Measurements from ENCODE around the gene POLR1D. TPM values are rescaled to one million over a fixed set of nuclear protein-coding genes. Genes with fewer than 3 reads are reported as not detected.

Gene POLR1D
- total RNA-seq, 1 experiment from 2014 or later, result 103 TPM

DNA sequence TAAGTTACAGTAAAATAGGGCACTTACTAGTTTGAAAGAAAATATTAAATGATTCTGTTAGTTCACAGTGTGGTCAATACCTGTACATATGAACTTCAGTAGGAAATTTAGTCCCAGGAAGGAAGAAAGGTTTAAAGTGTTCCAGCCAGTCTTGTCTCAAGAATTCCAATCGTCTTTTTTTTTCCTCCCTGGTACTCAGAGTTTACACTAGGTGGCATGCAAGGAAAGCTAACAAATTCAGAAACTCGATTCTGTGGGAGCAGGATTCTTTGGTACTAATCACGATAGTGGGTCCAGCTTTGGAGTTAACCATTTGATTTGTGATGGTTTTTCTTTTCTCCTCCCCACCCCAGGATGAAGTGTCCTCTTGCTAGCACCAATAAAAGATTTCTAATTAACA, 43.6 kb downstream of the POLR1D start:
- Histone ChIP-seq H3K36me3 (replicated peaks; ENCODE audit: control insufficient read depth, insufficient read depth, low read length) (no peaks in the 10 kb centered on the region), H3K4me3 (ENCODE audit: insufficient read depth, low read depth, low read length) (no peak overlapping the region), H3K27me3 (ENCODE audit: control insufficient read depth, insufficient read depth, low read length) (no peaks in the 10 kb centered on the region)
- peak; percentile 52 for DNase-seq

DNA sequence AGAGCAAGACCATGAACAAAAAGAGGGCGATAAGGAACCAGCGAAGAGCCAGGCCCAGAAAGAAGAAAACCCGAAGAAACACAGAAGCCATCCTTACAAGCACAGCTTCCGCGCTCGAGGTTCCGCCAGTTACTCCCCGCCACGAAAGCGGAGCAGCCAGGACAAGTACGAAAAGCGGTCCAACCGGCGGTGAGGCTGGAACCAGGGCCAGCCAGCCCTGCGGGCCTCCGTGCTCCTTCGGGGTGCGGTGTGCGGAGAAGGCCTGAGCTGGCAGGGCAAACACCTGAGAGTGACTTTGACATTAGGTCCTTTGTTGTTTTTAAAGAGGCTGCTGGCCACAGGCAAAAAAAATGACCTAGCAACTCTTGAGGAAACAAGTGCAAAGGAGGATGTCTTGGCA, 44.1 kb downstream of the POLR1D start:
- DNase-seq, result no peak
- H3K27me3 ChIP-seq (ENCODE audit: control insufficient read depth, insufficient read depth, low read length), result no peaks in the 10 kb centered on the region
- no peaks in the 10 kb centered on the region for H3K36me3 ChIP-seq (replicated peaks; ENCODE audit: control insufficient read depth, insufficient read depth, low read length)
- H3K4me3 ChIP-seq (ENCODE audit: insufficient read depth, low read depth, low read length), result no peak overlapping the region

DNA sequence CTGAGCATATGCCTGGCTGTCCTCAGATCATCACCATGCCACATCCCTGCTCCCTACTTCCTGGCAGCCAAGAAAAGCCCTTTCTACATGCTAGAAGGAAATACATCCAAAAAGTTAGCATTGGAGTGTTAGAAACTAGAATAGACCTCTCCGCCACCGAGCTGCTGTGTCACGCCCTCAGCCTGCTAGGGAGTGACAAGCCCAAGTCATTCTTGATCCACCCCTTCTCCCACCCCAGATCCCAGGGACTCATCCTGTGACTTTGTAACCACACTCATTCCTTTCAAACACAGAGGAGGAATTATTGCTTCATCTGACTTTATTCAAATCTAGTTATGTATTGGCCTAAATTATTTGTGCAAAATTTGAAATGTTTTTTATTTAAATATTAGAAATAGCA, 45.3 kb downstream of the POLR1D start:
- DNase-seq, result no peak
- Histone ChIP-seq H3K27me3 (ENCODE audit: control insufficient read depth, insufficient read depth, low read length) (no peaks in the 10 kb centered on the region), H3K36me3 (replicated peaks; ENCODE audit: control insufficient read depth, insufficient read depth, low read length) (no peaks in the 10 kb centered on the region), H3K4me3 (ENCODE audit: insufficient read depth, low read depth, low read length) (no peak overlapping the region)

DNA sequence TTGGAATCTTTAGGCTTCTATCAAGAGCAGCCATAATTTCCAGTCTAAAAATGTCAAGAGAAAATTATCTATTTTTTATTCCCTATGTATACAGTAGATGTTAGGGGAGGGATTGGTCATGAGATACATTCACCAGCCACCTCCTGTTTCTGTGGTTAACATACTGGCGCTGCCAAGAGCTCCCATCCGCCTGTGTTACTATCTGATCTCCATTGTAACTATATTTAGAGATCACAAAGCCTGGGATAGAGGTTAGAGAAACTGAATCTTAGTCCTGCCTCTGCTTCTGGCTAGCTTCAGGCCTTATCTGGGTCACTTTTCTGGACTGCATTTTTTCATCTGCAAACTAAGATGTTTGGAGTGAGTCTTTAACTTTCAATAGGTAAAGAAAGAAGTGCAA, 46.3 kb downstream of the POLR1D start:
- Histone ChIP-seq H3K27me3 (ENCODE audit: control insufficient read depth, insufficient read depth, low read length) (no peaks in the 10 kb centered on the region), H3K36me3 (replicated peaks; ENCODE audit: control insufficient read depth, insufficient read depth, low read length) (no peaks in the 10 kb centered on the region), H3K4me3 (ENCODE audit: insufficient read depth, low read depth, low read length) (no peak overlapping the region)
- no peak for DNase-seq

DNA sequence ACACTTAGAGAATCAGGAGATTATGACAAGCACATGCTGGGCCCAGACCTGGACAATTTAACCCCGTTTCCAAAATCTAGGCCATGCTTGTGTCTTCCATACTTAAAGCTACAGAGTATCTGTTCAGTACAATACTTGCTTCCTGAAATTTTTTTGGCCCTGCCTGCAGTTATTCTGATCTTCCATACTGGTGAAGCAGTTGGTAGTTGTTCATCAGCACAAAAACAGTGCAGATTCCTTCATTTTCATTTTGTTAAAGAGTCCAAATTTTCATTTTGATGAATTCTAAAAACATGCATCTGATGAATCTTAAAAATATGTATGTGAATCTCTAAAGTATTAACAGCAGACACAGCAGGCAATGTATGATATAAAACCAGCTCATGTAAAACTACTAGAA, 49.2 kb downstream of the POLR1D start:
- Histone ChIP-seq H3K36me3 (replicated peaks; ENCODE audit: control insufficient read depth, insufficient read depth, low read length) (no peaks in the 10 kb centered on the region), H3K4me3 (ENCODE audit: insufficient read depth, low read depth, low read length) (no peak overlapping the region), H3K27me3 (ENCODE audit: control insufficient read depth, insufficient read depth, low read length) (no peaks in the 10 kb centered on the region)
- no peak for DNase-seq

DNA sequence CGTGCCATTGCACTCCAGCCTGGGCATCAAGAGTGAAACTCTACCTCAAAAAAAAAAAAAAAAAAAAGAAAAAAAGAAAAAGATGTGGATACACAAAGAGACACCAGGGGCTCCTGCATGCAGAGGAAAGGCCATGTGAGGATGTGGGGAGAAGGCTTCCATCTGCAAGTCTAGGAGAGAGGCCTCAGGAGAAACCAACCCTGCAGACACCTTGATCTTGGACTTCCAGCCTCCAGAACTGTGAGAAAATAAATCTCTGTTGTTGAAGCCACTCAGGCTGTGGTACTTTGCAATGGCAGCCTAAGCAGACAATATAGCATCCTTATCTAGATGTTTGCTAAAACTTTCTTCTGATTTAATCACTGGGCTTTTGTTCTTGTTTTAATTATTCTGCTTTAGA, 50.3 kb downstream of the POLR1D start:
- no peak overlapping the region for H3K4me3 ChIP-seq (ENCODE audit: insufficient read depth, low read depth, low read length)
- H3K27me3 ChIP-seq (ENCODE audit: control insufficient read depth, insufficient read depth, low read length), result no peaks in the 10 kb centered on the region
- no peaks in the 10 kb centered on the region for H3K36me3 ChIP-seq (replicated peaks; ENCODE audit: control insufficient read depth, insufficient read depth, low read length)
- DNase-seq, result no peak

Other genes starting within 250 kb of the POLR1D start
- gene GTF3A, start 197.3 kb upstream of the POLR1D start, total RNA-seq (2014; rRNA removed; shearing (Covaris generic)), result 80.7 and 90.5 TPM in 2 replicates
- 29.9 and 64.9 TPM in 2 replicates for gene MTIF3, start 171.3 kb upstream of the POLR1D start, total RNA-seq (2014; rRNA removed; shearing (Covaris generic))
- 11.2 and 11.6 TPM in 2 replicates for gene LNX2, start 1.4 kb upstream of the POLR1D start, total RNA-seq (2014; rRNA removed; shearing (Covaris generic))
- gene GSX1, start 170.6 kb downstream of the POLR1D start, total RNA-seq (2014; rRNA removed; shearing (Covaris generic)), result not detected in 2 replicates

Measured in H7 (cell line).